ACC112 (cell line): ENCODE results near the gene MRPL9.
"Not testable (repeated sequence)": the region's sequence is repeated elsewhere in the genome, so short reads cannot be mapped to it uniquely, and the experiment has no call there.

Source experiments
- H2AFZ ChIP-seq: fragments of 200-600 bp; sonication (generic); one replicate; pipeline ENCODE4 v1.6.0; 2017; ENCODE audit warnings: antibody characterized with exemption, low read length; ENCODE audit not compliant: unreplicated experiment
- H3K27ac ChIP-seq: fragments of 200-600 bp; sonication (generic); 2 replicates; pipeline ENCODE4 v1.5.1; 2014; ENCODE audit warnings: low read depth, mild to moderate bottlenecking, antibody characterized with exemption, low read length, moderate library complexity
- H3K27me3 ChIP-seq: fragments of 200-600 bp; sonication (generic); 2 replicates; pipeline ENCODE4 v1.6.1; 2014; ENCODE audit warnings: mild to moderate bottlenecking, antibody characterized with exemption, low read length, moderate library complexity, mixed read lengths; ENCODE audit not compliant: insufficient read depth
- H3K36me3 ChIP-seq: fragments of 200-600 bp; sonication (generic); 2 replicates; pipeline ENCODE4 v1.6.1; 2016; ENCODE audit warnings: mild to moderate bottlenecking, antibody characterized with exemption, low read length, moderate library complexity, mixed read lengths; ENCODE audit not compliant: insufficient read depth
- H3K4me1 ChIP-seq: fragments of 200-600 bp; sonication (generic); one replicate; pipeline ENCODE4 v1.6.1; 2016; ENCODE audit warnings: low read length, mixed read lengths; ENCODE audit not compliant: insufficient read depth, unreplicated experiment, control insufficient read depth
- H3K4me3 ChIP-seq: fragments of 200-600 bp; sonication (generic); 2 replicates; pipeline ENCODE4 v1.5.1; 2014; ENCODE audit warnings: mild to moderate bottlenecking, low read depth, low read length
- H3K79me2 ChIP-seq: fragments of 200-600 bp; sonication (generic); one replicate; pipeline ENCODE4 v1.6.0; 2016; ENCODE audit warnings: low read length; ENCODE audit not compliant: control insufficient read depth, unreplicated experiment, insufficient read depth

MRPL9 gene

GRCh38 chr1:151782741-151783140 is 19.4 kb upstream of the MRPL9 start:
- H2AFZ ChIP-seq, result no peak overlapping the region
- peaks cover 20% of the 10 kb centered on the region for H3K27me3 ChIP-seq
- H3K27ac ChIP-seq, result no peak overlapping the region
- H3K4me3 ChIP-seq, result no peak overlapping the region
- no peaks in the 10 kb centered on the region for H3K36me3 ChIP-seq
- no peaks in the 10 kb centered on the region for H3K4me1 ChIP-seq
- H3K79me2 ChIP-seq, result no peaks in the 10 kb centered on the region

DNA sequence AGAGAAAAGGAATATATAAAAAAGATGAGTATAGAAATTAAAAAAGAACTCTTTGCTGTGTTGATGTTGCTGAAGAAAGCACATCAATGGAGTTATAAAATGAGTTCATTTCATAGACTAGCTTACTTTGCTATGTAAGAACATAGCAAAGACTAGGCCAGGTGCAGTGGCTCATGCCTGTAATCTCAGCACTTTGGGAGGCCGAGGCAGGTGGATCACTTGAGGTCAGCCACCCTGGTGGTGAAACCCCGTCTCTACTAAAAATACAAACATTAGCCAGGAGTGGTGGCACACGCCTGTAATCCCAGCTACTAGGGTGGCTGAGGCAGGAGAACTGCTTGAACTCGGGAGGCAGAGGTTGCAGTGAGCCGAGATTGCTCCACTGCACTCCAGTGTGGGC is 18.7 kb upstream of the MRPL9 start:
- H3K27ac ChIP-seq, H2AFZ ChIP-seq, H3K4me3 ChIP-seq, H3K79me2 ChIP-seq, H3K4me1 ChIP-seq, H3K36me3 ChIP-seq: not testable (repeated sequence)
- H3K27me3 ChIP-seq, result peaks cover 20% of the 10 kb centered on the region

GRCh38 chr1:151780736-151781135 is 17.4 kb upstream of the MRPL9 start:
- not testable (repeated sequence) for H3K79me2 ChIP-seq, H3K36me3 ChIP-seq, H3K4me3 ChIP-seq, H3K4me1 ChIP-seq, H3K27ac ChIP-seq, H2AFZ ChIP-seq
- peaks cover 17% of the 10 kb centered on the region for H3K27me3 ChIP-seq

- peaks cover 10% of the 10 kb centered on the region for H3K27me3 ChIP-seq
- H3K4me3 ChIP-seq, result no peak overlapping the region
- no peaks in the 10 kb centered on the region for H3K36me3 ChIP-seq
- H3K79me2 ChIP-seq, result no peaks in the 10 kb centered on the region
- no peak overlapping the region for H3K27ac ChIP-seq
- H2AFZ ChIP-seq, result no peak overlapping the region
- H3K4me1 ChIP-seq, result no peaks in the 10 kb centered on the region
These were observed 16.6 kb upstream of the MRPL9 start for GRCh38 chr1:151779852-151780251.

GRCh38 chr1:151777317-151777716 is 14.0 kb upstream of the MRPL9 start:
- no peaks in the 10 kb centered on the region for H3K79me2 ChIP-seq
- H3K27ac ChIP-seq, result no peak overlapping the region
- H2AFZ ChIP-seq, result no peak overlapping the region
- no peak overlapping the region for H3K4me3 ChIP-seq
- H3K36me3 ChIP-seq, result no peaks in the 10 kb centered on the region
- no peaks in the 10 kb centered on the region for H3K27me3 ChIP-seq
- H3K4me1 ChIP-seq, result no peaks in the 10 kb centered on the region

GRCh38 chr1:151776665-151777062 is 13.4 kb upstream of the MRPL9 start:
- no peak overlapping the region for H2AFZ ChIP-seq
- no peak overlapping the region for H3K27ac ChIP-seq
- no peaks in the 10 kb centered on the region for H3K36me3 ChIP-seq
- no peak overlapping the region for H3K4me3 ChIP-seq
- H3K79me2 ChIP-seq, result no peaks in the 10 kb centered on the region
- H3K4me1 ChIP-seq, result no peaks in the 10 kb centered on the region
- no peaks in the 10 kb centered on the region for H3K27me3 ChIP-seq

DNA sequence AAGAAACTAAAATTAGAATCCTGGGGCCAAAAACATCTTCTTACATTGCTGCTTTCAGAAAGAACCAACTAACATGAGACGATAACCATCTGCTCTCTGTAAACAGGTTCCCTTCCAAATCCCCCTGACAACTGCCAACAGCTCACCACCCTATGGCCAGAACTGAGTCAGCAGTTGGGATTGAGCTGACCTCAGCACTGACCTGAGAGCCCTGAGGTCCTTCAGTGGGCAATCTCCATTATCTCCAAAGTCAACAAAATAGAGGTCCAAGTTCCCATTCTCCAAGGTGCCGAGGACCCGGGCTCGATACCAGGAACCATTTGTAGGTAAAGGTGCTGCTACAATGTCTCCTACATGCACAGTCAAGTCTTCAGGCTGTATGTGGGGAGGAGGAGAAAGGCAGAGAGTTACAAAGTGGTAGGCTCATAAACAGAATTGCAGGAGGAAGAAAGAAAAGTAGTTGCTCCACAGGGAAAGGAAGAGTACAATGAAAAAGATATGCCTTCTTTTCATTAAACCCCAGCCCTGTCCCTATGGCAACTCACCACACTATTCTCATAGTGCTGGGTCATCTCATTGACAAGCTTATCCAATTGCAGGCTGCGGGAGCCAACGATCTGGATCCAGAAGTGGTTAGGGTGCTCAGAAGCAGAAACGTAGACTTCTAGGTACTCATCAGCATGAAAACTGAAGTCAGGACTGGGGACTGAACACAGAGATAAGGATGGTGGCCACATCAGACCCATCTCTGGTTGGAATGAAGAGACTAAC is 12.8 kb upstream of the MRPL9 start:
- no peaks in the 10 kb centered on the region for H3K36me3 ChIP-seq
- no peak overlapping the region for H3K4me3 ChIP-seq
- no peak overlapping the region for H3K27ac ChIP-seq
- H2AFZ ChIP-seq, result no peak overlapping the region
- no peaks in the 10 kb centered on the region for H3K79me2 ChIP-seq
- no peaks in the 10 kb centered on the region for H3K4me1 ChIP-seq
- H3K27me3 ChIP-seq, result no peaks in the 10 kb centered on the region

GRCh38 chr1:151774256-151774922 is 11.1 kb upstream of the MRPL9 start:
- Histone ChIP-seq H3K4me3 (no peak overlapping the region), H2AFZ (no peak overlapping the region), H3K27me3 (no peaks in the 10 kb centered on the region), H3K36me3 (no peaks in the 10 kb centered on the region), H3K79me2 (no peaks in the 10 kb centered on the region), H3K27ac (no peak overlapping the region), H3K4me1 (no peaks in the 10 kb centered on the region)

DNA sequence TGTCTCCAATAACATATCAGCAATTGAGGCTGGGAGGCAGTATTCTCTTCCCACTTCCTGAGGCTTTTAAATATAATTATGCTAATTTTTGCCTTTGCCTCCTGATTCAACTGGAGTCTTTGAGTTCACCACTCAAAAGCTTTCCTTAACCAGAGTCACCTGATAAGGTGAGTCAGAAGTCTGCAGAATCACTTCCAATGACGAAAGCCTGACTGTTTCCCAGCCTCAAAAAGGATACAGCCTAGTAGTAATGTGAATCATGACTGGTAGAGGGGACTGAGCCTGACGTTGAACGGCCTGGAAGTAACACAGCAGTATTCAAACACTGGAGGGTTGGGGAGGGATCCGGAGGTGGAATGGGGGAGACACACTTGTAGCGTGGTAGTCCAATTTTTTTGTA is 10.4 kb upstream of the MRPL9 start:
- no peaks in the 10 kb centered on the region for H3K36me3 ChIP-seq
- no peaks in the 10 kb centered on the region for H3K79me2 ChIP-seq
- no peak overlapping the region for H3K27ac ChIP-seq
- H3K4me3 ChIP-seq, result no peak overlapping the region
- H3K4me1 ChIP-seq, result no peaks in the 10 kb centered on the region
- H2AFZ ChIP-seq, result no peak overlapping the region
- no peaks in the 10 kb centered on the region for H3K27me3 ChIP-seq

- H3K36me3 ChIP-seq, H3K79me2 ChIP-seq, H2AFZ ChIP-seq, H3K27me3 ChIP-seq, H3K4me3 ChIP-seq, H3K4me1 ChIP-seq, H3K27ac ChIP-seq: not testable (repeated sequence)
These were observed 6.0 kb upstream of the MRPL9 start for GRCh38 chr1:151769270-151769669.

GRCh38 chr1:151768351-151769066 is 5.2 kb upstream of the MRPL9 start:
- not testable (repeated sequence) for H3K36me3 ChIP-seq, H3K79me2 ChIP-seq, H3K4me1 ChIP-seq, H3K4me3 ChIP-seq, H3K27ac ChIP-seq, H2AFZ ChIP-seq, H3K27me3 ChIP-seq
